Kidney epithelial cell (primary cell): ENCODE results near the gene ATP11A. TPM values are rescaled to one million over a fixed set of nuclear protein-coding genes. Genes with fewer than 3 reads are reported as not detected.
A peak's percentile ranks its signal among the peaks of the same experiment; 100 is the strongest.

Source experiments
- DNase-seq: peaks from one replicate; pipeline ENCODE4 v3.0.0-alpha.2; 2010; ENCODE audit warnings: low read depth
- H3K27me3 ChIP-seq: 2 replicates; pipeline ENCODE4 v1.6.0; 2011; ENCODE audit warnings: low read length; ENCODE audit not compliant: control insufficient read depth, insufficient read depth
- H3K36me3 ChIP-seq: 2 replicates; pipeline ENCODE4 v1.5.1; 2011; ENCODE audit warnings: low read length; ENCODE audit not compliant: control insufficient read depth, insufficient read depth
- H3K4me3 ChIP-seq: 2 replicates; pipeline ENCODE4 v1.5.1; 2011; ENCODE audit warnings: low read depth, mild to moderate bottlenecking, control low read depth, low read length
- CTCF ChIP-seq: IDR thresholded peaks from 2 replicates; pipeline ENCODE4 v1.5.1; 2011; ENCODE audit warnings: mild to moderate bottlenecking, moderate library complexity, low read length, control low read depth, inconsistent platforms; ENCODE audit not compliant: insufficient read depth, poor library complexity, severe bottlenecking
- total RNA-seq: library from RNA; depleted of rRNA; stranded (reverse); fragments of >200 nt; gene quantifications from 2 replicates; pipeline ENCODE4 v1.2.3, GENCODE V29; 2015

The ATP11A gene
- total RNA-seq, 1 donor from 2014 or later: 31.5 TPM

- Histone ChIP-seq H3K36me3 (no peaks in the 10 kb centered on the region), H3K4me3 (no peak overlapping the region), H3K27me3 (no peaks in the 10 kb centered on the region)
- no peak for TF ChIP-seq CTCF
- no peak for DNase-seq
Measured at GRCh38 chr13:112687836-112688559, 1.8 kb upstream of the ATP11A start.

GRCh38 chr13:112688560-112689302 lies 1.1 kb upstream of the ATP11A start:
- no peak for DNase-seq
- Histone ChIP-seq H3K36me3 (no peaks in the 10 kb centered on the region), H3K4me3 (no peak overlapping the region), H3K27me3 (no peaks in the 10 kb centered on the region)
- TF ChIP-seq CTCF: no peak

GRCh38 chr13:112690283-112690929 lies 568 bp downstream of the ATP11A start:
- no peaks in the 10 kb centered on the region for H3K36me3 ChIP-seq
- peak overlapping the region; percentile 81 for H3K4me3 ChIP-seq
- no peak for DNase-seq
- TF ChIP-seq CTCF: no peak
- H3K27me3 ChIP-seq: no peaks in the 10 kb centered on the region

- TF ChIP-seq CTCF: no peak
- Histone ChIP-seq H3K36me3 (no peaks in the 10 kb centered on the region), H3K4me3 (peak overlapping the region; percentile 81)
Measured at GRCh38 chr13:112692104-112692503, 2.3 kb downstream of the ATP11A start.

GRCh38 chr13:112692586-112692985 lies 2.7 kb downstream of the ATP11A start:
- no peaks in the 10 kb centered on the region for H3K27me3 ChIP-seq
- no peak for DNase-seq
- TF ChIP-seq CTCF: no peak
- no peak overlapping the region for H3K4me3 ChIP-seq
- H3K36me3 ChIP-seq: no peaks in the 10 kb centered on the region

More at GRCh38 chr13:112692104-112692503, 2.3 kb downstream of the ATP11A start:
- DNase-seq: no peak
- H3K27me3 ChIP-seq: no peaks in the 10 kb centered on the region
